Right lobe of liver (tissue), 6 donors: ENCODE results near the gene RAB3A. TPM values are rescaled to one million over a fixed set of nuclear protein-coding genes. Genes with fewer than 3 reads are reported as not detected.

Experiments used
- ATAC-seq, 4 donors: fragments of 200-7000 bp; cut with Tn5 transposase; one replicate each; pipeline ENCODE4 v1.9.1; 2020; ENCODE audit warnings: mild to moderate bottlenecking in 4 of 4, moderate library complexity in 4 of 4
- DNase-seq, 3 donors: peaks; one replicate each; pipeline ENCODE4 v3.0.0-alpha.2; 2020
- H3K27ac ChIP-seq, 3 donors: fragments of 200-600 bp; one replicate each; pipeline ENCODE4 v1.8.0; 2022
- H3K27me3 ChIP-seq, 2 donors: fragments of 200-600 bp; one replicate each; pipeline ENCODE4 v1.8.0; 2022
- H3K36me3 ChIP-seq, 4 donors: fragments of 200-600 bp; sonication (generic) in 1 of 4; one replicate each; pipeline versions ENCODE4 v1.5.1 to v1.8.0; 2017 to 2022; ENCODE audit warnings: control low read depth in 1 of 4
- H3K4me1 ChIP-seq, 4 donors: fragments of 200-600 bp; sonication (generic) in 1 of 4; one replicate each; pipeline versions ENCODE4 v1.5.1 to v1.8.0; 2017 to 2022; ENCODE audit warnings: control low read depth in 1 of 4
- H3K4me3 ChIP-seq, 3 donors: fragments of 200-600 bp; one replicate each; pipeline ENCODE4 v1.8.0; 2022
- H3K9me3 ChIP-seq, 4 donors: fragments of 200-600 bp; sonication (generic) in 1 of 4; one replicate each; pipeline versions ENCODE4 v1.5.1 to v1.8.0; 2017 to 2022; ENCODE audit warnings: control low read depth in 1 of 4
- CTCF ChIP-seq, 4 donors: fragments of 200-600 bp in 3 of 4; fragments of 450-650 bp in 1 of 4; IDR thresholded peaks; one replicate each; pipeline versions ENCODE4 v1.5.1 to v1.8.0; 2016 to 2022; ENCODE audit warnings: antibody characterized with exemption in 4 of 4, mild to moderate bottlenecking in 2 of 4
- POLR2A ChIP-seq: fragments of 450-650 bp; IDR thresholded peaks from one replicate; pipeline ENCODE4 v1.6.1; 2017; ENCODE audit warnings: antibody characterized with exemption, mild to moderate bottlenecking
- WGBS: methylation state at CpG from one replicate; pipeline ENCODE4 v1.1.6; 2018; ENCODE audit warnings: low coverage, low lambda C conversion rate; ENCODE audit not compliant: insufficient coverage; ENCODE audit errors: missing lambda C conversion rate; 5-methylcytosine and 5-hydroxymethylcytosine counted together
- intact Hi-C, 2 donors: fragments of 100-400 bp; cut with DNase I; formaldehyde crosslinking; loops; one replicate each; pipeline versions ENCODE4 v1.11.2 to v1.14.1; 2022
- total RNA-seq, 6 experiments: library from RNA; depleted of rRNA in 2 of 6; stranded (reverse); fragments of >200 nt in 2 of 6; fragmentation: NEBNext Ultra II Directional in 3 of 6; extraction: Animal tissue kit (Norgen Biotek cat#: 25700) in 3 of 6; gene quantifications; one replicate each; pipeline versions ENCODE4 v1.1.0 to v1.2.4, GENCODE V29; 2016 to 2023
- donor health status: DM: no; HTN: yes; CAD: no.
- donor health status: DM: no; HTN: no; CAD: no.
- donor health status: DM: no; HTN: no; CAD: no.
- donor health status: DM: no; HTN: yes; CAD: no.
- donor health status: DM: no; HTN: yes; CAD: no.

RAB3A gene
- total RNA-seq, 6 experiments from 2014 or later: 0.81 to 2.6 (median 1.4) TPM

- H3K27ac ChIP-seq: no peak overlapping the region
- TF ChIP-seq POLR2A: no peak
- TF ChIP-seq CTCF (IDR thresholded peaks at IDR 0.05): no peak
- ATAC-seq (no peak), DNase-seq (no peak)
- no peaks in the 10 kb centered on the region for H3K27me3 ChIP-seq
- no peaks in the 10 kb centered on the region for H3K36me3 ChIP-seq
- 79% methylated on average over 4 of the region's 4 CpGs for WGBS
- H3K4me3 ChIP-seq: no peak overlapping the region
- peaks cover 0 to 8% (median 2%) of the 10 kb centered on the region in 4 donors for H3K4me1 ChIP-seq
- intact Hi-C loops: no loop called here
- no peaks in the 10 kb centered on the region for H3K9me3 ChIP-seq
Observed at GRCh38 chr19:18190278-18190677, 13.6 kb downstream of the RAB3A start.

- intact Hi-C loops: no loop called here
- Histone ChIP-seq H3K4me1 (no peaks in the 10 kb centered on the region), H3K36me3 (no peaks in the 10 kb centered on the region), H3K4me3 (no peak overlapping the region), H3K27me3 (no peaks in the 10 kb centered on the region), H3K9me3 (no peaks in the 10 kb centered on the region), H3K27ac (no peak overlapping the region)
- ATAC-seq (no peak), DNase-seq (no peak)
- TF ChIP-seq POLR2A (no peak), CTCF (IDR thresholded peaks at IDR 0.05) (no peak)
- no CpG with 5 or more reads among the region's 6 CpGs for WGBS
Observed at GRCh38 chr19:18185538-18185937, 18.3 kb downstream of the RAB3A start.

GRCh38 chr19:18183529-18183928 lies 20.3 kb downstream of the RAB3A start:
- intact Hi-C loops: no loop called here
- Histone ChIP-seq H3K36me3 (no peaks in the 10 kb centered on the region), H3K27ac (no peak overlapping the region), H3K4me1 (no peaks in the 10 kb centered on the region), H3K27me3 (no peaks in the 10 kb centered on the region), H3K9me3 (no peaks in the 10 kb centered on the region), H3K4me3 (no peak overlapping the region)
- TF ChIP-seq CTCF (IDR thresholded peaks at IDR 0.05) (no peak), POLR2A (no peak)
- ATAC-seq (no peak), DNase-seq (no peak)

- 72% methylated on average over 5 of the region's 5 CpGs for WGBS
- Histone ChIP-seq H3K9me3 (no peaks in the 10 kb centered on the region), H3K27me3 (no peaks in the 10 kb centered on the region), H3K4me3 (no peak overlapping the region), H3K27ac (no peak overlapping the region), H3K36me3 (no peaks in the 10 kb centered on the region), H3K4me1 (peaks cover 0 to 4% (median 0%) of the 10 kb centered on the region in 4 donors)
- intact Hi-C loops: no loop called here
- no peak for DNase-seq
- TF ChIP-seq POLR2A (no peak), CTCF (IDR thresholded peaks at IDR 0.05) (no peak)
- no peak for ATAC-seq
Observed at GRCh38 chr19:18179957-18180356, 23.9 kb downstream of the RAB3A start.
